HG02938 (cell line): Measurements from ENCODE around the gene PCDHGC4.

Source experiments
- ATAC-seq: cut with Tn5 transposase; IDR thresholded peaks from one replicate; pipeline ENCODE4 v1.9.1; 2021; ENCODE audit warnings: mild to moderate bottlenecking, moderate library complexity; ENCODE audit not compliant: unreplicated experiment

PCDHGC4 gene

DNA sequence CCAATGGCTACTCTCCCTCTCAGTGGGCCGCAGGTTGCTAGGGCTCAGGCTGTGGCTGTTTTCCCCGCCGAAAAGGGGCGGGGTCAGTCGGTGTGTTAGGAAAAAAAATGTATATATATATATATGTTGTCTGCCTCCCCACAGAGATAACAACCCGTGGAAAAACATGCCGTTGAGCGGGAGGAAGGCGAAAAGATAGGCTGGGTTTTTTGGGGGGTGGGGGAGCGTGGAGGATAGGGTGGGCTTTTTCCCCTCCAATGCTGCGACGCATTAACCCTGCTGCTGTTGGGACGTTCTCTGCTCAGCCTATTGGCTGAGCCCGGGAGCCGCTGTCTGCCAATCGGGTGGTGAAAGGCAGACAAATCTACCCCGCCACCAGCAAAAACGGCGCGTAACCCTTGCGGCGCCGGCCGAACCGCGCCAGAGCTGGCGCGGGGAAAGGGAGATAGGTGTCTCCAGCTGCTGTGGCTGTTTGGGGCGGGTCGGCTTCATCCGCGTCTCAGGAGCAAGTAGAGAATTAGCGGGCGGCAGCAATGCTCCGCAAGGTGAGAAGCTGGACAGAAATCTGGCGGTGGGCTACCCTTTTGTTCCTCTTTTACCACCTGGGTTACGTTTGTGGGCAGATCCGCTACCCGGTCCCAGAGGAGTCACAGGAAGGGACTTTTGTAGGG is at the start of gene PCDHGC4:
TSS of gene PCDHGC4 (plus strand) at position 390 of the 671 bp plus-strand sequence. CDS start at position 534, 144 bp downstream.
- ATAC-seq = no peak

DNA sequence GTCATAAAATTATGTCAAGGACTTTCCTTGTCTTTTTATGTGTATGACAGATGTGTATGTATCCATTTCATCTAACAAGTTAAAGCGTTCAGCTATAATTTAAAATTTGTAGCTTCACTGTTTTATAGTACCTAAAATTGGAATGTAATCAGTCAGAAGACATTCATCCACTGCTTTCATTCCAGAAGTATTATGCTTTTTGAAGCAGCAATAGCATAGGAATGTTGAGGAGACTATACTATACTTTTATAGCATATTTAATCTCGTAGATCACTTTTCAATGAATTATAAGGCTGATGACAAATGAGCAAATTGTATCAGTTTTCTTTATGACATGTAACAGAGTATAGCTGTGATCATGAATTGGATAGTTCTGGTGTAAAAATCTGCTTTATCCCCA is 47.6 kb upstream of the PCDHGC4 start:
- no peak for ATAC-seq

DNA sequence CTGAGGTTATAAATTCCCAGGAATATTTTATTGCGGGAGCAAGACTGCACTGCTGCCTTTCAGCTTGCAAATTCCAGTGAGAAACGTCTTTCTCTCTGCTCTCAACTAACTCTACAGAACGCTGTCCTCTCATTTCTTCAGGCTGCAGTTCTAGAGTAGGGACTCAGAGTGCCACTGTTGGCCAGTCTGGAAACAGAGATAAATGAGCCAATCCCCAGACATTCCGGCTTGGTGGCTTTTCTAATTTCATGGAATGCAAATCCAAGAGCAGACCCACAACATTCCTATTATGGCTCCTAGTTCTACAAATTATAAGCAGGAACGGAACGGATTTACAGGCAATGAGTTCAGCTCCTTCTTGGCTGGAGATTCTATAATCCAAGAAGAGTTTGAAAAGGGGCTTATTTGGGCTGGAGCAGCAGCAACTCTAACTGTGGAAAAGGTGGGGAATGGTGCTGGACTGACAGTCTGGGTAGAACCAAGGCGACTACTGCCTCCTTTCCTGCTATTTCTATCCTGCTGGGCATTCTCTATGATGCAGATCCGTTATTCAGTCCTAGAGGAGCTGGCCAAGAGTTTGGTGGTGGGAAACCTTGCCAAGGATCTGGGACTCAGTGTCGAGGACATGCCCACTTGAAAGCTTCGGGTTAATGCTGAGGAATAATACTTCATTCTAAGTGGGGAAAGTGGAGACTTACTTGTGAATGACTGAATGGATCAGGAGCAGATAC is 45.3 kb upstream of the PCDHGC4 start:
- ATAC-seq = no peak

DNA sequence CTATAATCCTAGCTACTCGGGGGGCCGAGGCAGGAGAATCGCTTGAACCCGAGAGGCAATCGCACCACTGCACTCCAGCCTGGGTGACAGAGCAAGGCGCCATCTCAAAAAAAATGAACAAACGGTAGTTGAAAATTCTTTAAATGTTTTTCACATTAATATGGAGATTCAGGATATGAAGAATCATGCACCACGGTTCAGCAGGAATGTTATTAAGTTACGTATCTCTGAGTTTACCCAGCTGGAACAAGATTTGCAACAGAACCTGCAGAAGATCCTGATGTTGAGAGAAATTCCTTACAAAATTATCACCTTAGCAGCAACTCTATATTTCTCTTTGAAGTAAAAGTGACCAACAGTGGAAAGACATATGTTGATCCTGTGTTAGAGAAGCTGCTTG is 44.5 kb upstream of the PCDHGC4 start:
- no peak for ATAC-seq

DNA sequence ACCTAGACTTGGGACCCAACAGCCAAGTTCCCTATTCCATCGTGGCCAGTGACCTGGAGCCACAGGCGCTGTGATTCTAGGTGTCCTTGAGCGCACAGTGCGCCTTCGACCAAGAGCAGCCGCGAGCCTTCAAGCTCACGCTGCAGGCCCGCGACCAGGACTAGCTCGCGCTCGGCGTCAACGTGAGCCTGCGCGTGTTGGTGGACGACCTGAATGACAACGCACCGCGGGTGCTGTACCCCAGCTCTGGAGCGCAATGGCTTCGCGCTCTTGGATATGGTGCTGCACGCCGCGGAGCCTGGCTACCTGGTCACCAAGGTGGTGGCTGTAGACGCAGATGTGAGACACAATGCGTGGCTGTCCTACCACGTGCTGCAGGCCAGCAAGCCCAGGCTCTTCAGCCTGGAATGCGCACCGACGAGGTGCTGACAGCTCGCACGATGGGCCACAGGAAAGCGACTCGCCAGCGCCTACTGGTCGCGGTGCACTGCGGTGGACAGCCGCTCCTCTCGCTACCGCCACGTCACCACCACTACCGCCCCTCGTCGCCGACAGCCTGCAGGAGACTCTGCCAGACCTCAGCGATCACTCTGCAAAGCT is 43.2 kb upstream of the PCDHGC4 start:
- ATAC-seq = no peak

DNA sequence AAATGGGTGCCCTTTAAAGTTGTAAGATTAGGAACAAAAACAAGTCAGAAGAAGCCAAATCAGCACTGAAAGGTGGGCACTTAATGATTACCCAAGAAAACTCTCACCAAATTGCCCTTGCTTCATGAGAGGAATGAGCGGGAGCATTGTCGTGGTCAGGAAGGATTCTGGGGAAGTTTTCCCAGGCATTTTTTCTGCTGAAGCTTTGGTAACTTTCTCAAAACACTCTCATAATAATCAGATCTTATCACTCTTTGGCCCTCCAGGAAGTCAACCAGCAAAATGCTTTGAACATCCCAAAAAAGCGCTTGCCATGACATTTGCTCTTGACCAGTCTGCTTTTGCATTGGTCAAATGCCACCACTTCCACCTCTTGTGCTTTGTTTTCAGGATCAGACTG is 19.5 kb upstream of the PCDHGC4 start:
- ATAC-seq = no peak

DNA sequence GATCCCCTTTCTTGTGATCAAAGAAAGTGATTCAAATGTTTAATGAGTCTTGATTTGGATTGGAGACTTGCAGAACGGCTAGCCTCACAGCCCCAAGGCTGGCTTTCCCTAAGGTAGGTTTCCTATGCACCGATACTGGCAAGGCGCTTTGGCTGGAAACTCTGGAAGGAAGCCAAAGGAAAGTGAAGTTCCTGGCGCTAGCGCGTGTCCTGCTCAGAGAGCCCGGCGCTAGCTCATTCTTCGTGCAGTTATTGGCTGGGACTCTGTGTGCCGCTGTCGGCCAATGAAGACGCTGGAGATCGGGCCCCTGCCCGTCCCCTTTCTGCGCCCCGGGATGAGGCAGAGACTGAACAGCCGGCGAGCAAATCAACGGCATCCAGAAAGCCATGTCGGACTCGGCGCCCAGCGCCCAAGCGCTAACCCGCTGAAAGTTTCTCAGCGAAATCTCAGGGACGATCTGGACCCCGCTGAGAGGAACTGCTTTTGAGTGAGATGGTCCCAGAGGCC is 9.2 kb upstream of the PCDHGC4 start, which contains the start of gene PCDHGC3:
TSS of gene PCDHGC3 (plus strand) at position 342 of the 507 bp plus-strand sequence. CDS start at position 493, 151 bp downstream.
- peak; percentile 94 for ATAC-seq

DNA sequence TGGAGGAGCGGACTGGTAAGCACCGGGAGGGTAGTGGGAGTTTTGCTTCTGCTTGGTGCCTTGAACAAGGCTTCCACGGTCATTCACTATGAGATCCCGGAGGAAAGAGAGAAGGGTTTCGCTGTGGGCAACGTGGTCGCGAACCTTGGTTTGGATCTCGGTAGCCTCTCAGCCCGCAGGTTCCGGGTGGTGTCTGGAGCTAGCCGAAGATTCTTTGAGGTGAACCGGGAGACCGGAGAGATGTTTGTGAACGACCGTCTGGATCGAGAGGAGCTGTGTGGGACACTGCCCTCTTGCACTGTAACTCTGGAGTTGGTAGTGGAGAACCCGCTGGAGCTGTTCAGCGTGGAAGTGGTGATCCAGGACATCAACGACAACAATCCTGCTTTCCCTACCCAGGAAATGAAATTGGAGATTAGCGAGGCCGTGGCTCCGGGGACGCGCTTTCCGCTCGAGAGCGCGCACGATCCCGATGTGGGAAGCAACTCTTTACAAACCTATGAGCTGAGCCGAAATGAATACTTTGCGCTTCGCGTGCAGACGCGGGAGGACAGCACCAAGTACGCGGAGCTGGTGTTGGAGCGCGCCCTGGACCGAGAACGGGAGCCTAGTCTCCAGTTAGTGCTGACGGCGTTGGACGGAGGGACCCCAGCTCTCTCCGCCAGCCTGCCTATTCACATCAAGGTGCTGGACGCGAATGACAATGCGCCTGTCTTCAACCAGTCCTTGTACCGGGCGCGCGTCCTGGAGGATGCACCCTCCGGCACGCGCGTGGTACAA is 8.5 kb upstream of the PCDHGC4 start:
- ATAC-seq = peak; percentile 25

DNA sequence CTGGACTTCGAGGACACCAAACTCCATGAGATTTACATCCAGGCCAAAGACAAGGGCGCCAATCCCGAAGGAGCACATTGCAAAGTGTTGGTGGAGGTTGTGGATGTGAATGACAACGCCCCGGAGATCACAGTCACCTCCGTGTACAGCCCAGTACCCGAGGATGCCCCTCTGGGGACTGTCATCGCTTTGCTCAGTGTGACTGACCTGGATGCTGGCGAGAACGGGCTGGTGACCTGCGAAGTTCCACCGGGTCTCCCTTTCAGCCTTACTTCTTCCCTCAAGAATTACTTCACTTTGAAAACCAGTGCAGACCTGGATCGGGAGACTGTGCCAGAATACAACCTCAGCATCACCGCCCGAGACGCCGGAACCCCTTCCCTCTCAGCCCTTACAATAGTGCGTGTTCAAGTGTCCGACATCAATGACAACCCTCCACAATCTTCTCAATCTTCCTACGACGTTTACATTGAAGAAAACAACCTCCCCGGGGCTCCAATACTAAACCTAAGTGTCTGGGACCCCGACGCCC is 7.7 kb upstream of the PCDHGC4 start:
- no peak for ATAC-seq

DNA sequence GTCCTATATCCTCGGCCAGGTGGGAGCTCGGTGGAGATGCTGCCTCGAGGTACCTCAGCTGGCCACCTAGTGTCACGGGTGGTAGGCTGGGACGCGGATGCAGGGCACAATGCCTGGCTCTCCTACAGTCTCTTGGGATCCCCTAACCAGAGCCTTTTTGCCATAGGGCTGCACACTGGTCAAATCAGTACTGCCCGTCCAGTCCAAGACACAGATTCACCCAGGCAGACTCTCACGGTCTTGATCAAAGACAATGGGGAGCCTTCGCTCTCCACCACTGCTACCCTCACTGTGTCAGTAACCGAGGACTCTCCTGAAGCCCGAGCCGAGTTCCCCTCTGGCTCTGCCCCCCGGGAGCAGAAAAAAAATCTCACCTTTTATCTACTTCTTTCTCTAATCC is 7.0 kb upstream of the PCDHGC4 start:
- ATAC-seq = no peak

DNA sequence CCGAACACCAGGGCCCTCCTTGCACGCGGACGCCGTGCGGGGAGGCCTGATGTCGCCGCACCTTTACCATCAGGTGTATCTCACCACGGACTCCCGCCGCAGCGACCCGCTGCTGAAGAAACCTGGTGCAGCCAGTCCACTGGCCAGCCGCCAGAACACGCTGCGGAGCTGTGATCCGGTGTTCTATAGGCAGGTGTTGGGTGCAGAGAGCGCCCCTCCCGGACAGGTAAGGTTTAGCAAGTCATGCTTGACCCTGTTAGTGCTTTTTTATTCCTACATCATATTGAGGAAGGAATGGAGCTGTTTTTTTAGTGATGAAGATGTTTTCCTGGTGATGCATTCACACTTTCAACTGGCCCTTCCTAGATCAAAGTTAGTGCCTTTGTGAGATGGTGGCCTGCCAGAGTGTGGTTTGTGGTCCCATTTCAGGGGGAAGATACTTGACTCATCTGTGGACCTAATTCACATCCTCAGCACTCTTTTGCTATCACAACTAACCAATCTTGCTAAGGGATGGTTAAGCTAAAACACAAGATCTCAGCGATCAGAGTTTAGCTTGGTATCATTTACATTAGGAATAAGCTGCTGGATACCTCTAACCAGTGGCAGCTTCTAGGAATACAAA is 6.4 kb upstream of the PCDHGC4 start:
- ATAC-seq = peak; percentile 28

DNA sequence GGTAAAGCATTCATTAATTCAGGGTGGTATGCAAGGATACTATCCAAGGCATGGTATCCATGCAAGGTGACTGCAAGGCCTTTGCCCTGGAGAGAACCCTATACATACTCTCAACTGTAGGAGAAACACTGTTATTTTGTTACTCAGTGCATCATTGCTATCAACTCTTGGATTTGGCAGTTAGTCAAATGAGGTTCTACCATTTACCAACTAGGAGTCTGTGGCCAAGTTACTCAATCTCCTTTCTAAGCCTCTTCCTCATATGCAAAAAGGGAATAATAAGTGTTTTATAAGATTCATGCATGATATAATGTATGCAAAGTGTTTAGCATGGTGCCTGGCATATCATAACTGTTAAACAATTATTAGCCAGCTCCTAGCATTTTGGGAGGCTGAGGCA is 5.1 kb upstream of the PCDHGC4 start:
- ATAC-seq = no peak

DNA sequence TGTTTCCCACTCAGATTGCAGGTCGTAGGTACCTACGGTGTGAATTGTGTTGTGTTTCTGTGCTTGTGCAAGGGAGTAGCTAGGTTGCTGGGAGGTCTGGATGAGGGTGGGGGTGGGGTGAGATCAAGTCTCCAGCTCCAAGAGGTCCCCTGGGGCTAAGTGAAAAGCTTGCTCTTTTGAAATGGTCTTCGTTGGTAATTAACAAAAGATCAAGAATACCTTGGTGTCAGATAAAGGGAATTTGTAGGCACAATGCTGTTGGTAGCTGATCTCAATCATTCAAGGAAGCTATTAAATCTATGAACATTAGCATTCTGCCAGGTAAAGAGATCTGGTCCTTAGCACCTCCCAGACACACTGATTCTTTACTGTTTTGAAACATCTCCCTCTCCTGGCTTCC is 928 bp upstream of the PCDHGC4 start:
- ATAC-seq = no peak

DNA sequence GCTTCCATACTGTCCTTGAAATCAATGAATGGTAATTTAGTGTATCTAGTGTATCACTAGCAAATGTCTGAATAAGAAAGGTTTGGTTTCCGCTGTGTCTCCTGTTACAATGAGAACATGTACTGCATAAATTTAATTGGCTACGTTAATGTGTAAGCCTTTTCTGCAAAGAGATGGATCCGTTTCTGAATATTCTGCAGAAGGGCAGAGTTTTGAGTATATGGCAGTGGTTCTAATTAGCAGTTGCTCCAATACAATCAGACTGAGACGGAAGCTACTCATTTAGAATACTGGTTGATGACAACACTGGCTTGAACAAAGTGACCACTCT is 555 bp upstream of the PCDHGC4 start:
- no peak for ATAC-seq

DNA sequence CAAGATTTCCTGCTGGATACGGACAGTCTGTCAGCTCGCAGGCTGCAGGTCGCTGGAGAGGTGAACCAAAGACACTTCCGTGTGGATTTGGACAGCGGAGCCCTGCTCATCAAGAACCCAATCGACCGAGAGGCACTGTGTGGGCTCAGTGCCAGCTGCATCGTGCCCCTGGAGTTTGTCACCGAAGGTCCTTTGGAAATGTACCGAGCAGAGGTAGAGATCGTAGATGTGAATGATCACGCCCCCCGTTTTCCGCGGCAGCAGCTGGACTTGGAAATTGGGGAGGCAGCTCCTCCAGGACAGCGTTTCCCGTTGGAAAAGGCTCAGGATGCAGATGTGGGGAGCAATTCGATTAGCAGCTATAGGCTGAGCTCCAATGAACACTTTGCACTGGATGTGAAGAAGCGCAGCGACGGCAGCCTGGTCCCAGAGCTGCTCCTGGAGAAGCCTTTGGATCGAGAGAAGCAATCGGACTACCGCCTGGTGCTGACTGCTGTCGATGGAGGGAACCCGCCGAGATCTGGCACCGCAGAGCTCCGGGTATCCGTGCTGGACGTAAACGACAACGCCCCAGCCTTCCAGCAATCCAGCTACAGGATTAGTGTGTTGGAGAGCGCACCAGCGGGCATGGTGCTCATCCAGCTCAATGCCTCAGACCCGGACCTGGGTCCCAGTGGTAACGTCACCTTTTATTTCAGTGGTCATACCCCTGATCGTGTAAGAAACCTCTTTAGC is 658 bp downstream of the PCDHGC4 start:
- no peak for ATAC-seq

DNA sequence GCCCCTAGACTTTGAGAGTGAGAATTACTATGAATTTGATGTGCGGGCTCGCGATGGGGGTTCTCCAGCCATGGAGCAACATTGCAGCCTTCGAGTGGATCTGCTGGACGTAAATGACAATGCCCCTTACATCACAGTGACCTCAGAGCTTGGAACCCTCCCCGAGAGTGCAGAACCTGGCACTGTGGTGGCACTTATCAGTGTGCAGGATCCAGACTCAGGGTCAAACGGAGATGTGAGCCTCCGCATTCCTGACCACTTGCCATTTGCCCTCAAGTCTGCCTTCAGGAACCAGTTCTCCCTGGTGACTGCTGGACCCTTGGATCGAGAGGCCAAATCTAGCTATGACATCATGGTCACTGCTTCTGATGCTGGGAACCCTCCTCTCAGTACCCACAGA is 1.3 kb downstream of the PCDHGC4 start:
- no peak for ATAC-seq

DNA sequence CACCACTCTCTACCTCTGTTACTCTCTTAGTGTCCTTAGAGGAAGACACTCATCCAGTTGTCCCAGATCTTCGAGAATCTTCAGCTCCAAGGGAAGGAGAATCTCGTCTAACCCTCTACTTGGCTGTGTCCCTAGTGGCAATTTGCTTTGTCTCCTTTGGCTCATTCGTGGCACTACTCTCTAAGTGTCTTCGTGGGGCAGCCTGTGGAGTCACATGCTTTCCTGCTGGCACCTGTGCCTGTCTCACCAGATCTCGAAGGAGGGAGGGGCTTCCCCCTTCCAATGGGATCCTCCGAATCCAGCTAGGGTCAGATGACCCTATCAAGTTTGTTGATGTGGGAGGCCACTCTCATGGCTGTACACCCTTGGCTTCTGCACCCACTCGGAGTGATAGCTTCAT is 2.3 kb downstream of the PCDHGC4 start:
- ATAC-seq = no peak

DNA sequence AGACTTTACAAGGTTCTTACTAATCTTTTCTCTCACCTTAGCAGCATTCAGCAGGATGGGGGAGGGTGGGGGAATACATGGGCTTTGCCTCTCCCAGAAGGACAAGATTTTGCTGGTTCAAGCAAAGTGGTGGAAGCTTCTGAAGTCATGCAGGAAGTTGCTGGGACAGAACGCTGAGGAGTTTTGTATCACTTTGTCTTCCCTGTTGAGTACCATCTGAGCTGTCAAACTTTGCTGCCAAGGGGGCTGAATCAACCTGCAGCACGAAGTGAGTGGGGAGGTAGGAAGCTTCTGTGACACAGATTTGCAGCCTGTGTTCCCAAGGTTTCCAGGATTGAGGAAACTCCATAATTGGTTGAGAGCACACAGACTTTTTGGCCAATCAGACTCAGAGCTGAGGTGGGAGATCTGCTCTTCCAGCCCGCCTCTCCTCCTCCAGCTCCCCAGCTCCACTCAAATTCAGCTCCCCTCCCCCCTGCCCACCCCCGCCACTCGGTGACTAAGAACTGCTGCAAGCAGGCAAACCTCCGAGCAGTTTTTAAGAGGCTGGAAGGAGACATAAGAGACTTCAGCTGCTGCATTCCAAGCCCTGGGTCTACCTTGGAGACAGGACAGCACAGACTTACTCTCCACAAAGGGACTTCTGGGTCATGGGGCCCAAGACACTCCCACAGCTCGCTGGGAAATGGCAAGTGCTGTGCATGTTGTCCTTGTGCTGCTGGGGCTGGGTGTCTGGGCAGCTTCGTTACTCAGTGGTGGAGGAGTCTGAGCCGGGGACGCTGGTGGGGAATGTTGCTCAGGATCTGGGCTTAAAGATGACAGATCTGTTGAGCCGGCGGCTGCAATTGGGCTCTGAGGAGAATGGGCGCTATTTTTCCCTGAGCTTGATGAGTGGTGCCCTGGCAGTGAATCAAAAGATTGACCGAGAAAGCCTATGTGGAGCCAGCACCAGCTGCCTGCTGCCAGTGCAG is 4.0 kb downstream of the PCDHGC4 start, which contains the start of gene PCDHGC5:
TSS of gene PCDHGC5 (plus strand) at position 491 of the 971 bp plus-strand sequence. CDS start at position 651, 160 bp downstream.
- ATAC-seq = no peak

DNA sequence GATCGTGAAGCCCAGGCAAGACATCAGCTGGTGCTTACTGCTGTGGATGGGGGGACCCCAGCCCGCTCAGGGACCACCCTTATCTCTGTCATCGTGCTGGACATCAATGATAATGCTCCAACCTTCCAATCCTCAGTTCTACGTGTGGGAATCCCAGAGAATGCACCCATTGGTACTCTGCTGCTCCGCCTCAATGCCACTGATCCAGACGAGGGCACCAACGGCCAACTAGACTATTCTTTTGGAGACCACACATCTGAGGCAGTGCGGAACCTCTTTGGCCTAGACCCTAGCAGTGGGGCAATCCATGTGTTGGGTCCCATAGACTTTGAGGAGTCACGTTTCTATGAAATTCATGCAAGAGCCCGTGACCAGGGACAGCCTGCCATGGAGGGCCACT is 5.0 kb downstream of the PCDHGC4 start:
- ATAC-seq = no peak
